Sigmoid colon (tissue), 7 donors: ENCODE results near the gene DUSP22. TPM values are rescaled to one million over a fixed set of nuclear protein-coding genes. Genes with fewer than 3 reads are reported as not detected.

Experiments
- DNase-seq: peaks from one replicate; pipeline ENCODE4 v3.0.0-alpha.2; 2019
- H3K27ac ChIP-seq, 4 donors: fragments of 200-600 bp; sonication (generic); one replicate each; pipeline ENCODE4 v1.5.1; 2016 to 2019; ENCODE audit warnings: mild to moderate bottlenecking in 1 of 4
- H3K27me3 ChIP-seq, 3 donors: fragments of 200-600 bp; sonication (generic); one replicate each; pipeline ENCODE4 v1.5.1; 2019; ENCODE audit warnings: mild to moderate bottlenecking in 1 of 3
- H3K36me3 ChIP-seq, 4 donors: fragments of 200-600 bp; sonication (generic); one replicate each; pipeline ENCODE4 v1.5.1; 2016 to 2019
- H3K4me1 ChIP-seq, 4 donors: fragments of 200-600 bp; sonication (generic); one replicate each; pipeline ENCODE4 v1.5.1; 2017 to 2019
- H3K4me3 ChIP-seq, 4 donors: fragments of 200-600 bp; sonication (generic); one replicate each; pipeline ENCODE4 v1.5.1; 2017 to 2019; ENCODE audit warnings: mild to moderate bottlenecking in 2 of 4, moderate library complexity in 1 of 4
- H3K9me3 ChIP-seq, 4 donors: fragments of 200-600 bp in 3 of 4; sonication (generic) in 3 of 4; one replicate each; pipeline versions ENCODE4 v1.5.1 to v1.6.1; 2013 to 2019
- EP300 ChIP-seq, 4 donors: sonication (generic); formaldehyde crosslinking; IDR thresholded peaks; one replicate each; pipeline ENCODE4 v1.6.1; 2017; ENCODE audit warnings: antibody characterized with exemption in 4 of 4
- POLR2A ChIP-seq, 2 donors: fragments of 450-650 bp; IDR thresholded peaks; one replicate each; pipeline ENCODE4 v1.6.1; 2016; ENCODE audit warnings: antibody characterized with exemption in 2 of 2, mild to moderate bottlenecking in 2 of 2, moderate library complexity in 2 of 2
- POLR2AphosphoS5 ChIP-seq, 4 donors: sonication (generic); formaldehyde crosslinking; IDR thresholded peaks; one replicate each; pipeline ENCODE4 v1.6.1; 2017; ENCODE audit warnings: antibody characterized with exemption in 4 of 4
- WGBS, 2 donors: extraction: QIAGEN DNeasy Blood & Tissue Kit; methylation state at CpG; one replicate each; pipeline ENCODE4 v1.1.7; 2013; 5-methylcytosine and 5-hydroxymethylcytosine counted together
- intact Hi-C: fragments of 100-400 bp; cut with DNase I; formaldehyde crosslinking; loops from one replicate; pipeline ENCODE4 v1.15.1; 2023
- polyA plus RNA-seq, 3 donors: library from polyadenylated mRNA; stranded (reverse); fragments of 200-250 nt; gene quantifications; one replicate each; pipeline ENCODE4 v1.2.3, GENCODE V29; 2013
- total RNA-seq, 4 donors: library from RNA; depleted of rRNA; stranded (reverse); fragments of >200 nt; gene quantifications; one replicate each; pipeline ENCODE4 v1.1.0, GENCODE V29; 2016
- TF ChIP-seq, protein P1 (sequence below), 4 experiments: fragments of 450-650 bp in 3 of 4; fragments of 200-600 bp in 1 of 4; IDR thresholded peaks; one replicate each; pipeline ENCODE4 v1.5.1; 2016 to 2019; ENCODE audit warnings: antibody characterized with exemption in 4 of 4, mild to moderate bottlenecking in 3 of 4, moderate library complexity in 2 of 4
- donor health status: healthy with polysubstance abuse.
- donor health status: Bipolar disorder and iron deficiency.
- donor health status: healthy.

DUSP22 gene
- total and polyA plus RNA-seq, 7 donors = 15.7 to 113 (median 55.6) TPM

GRCh38 chr6:287489-287860, 4.8 kb upstream of the DUSP22 start:
- intact Hi-C loops = no loop called here
- DNase-seq = no peak
- Histone ChIP-seq H3K9me3 (no peaks in the 10 kb centered on the region), H3K36me3 (no peaks in the 10 kb centered on the region), H3K27ac (no peak overlapping the region), H3K4me3 (no peak overlapping the region), H3K27me3 (no peaks in the 10 kb centered on the region), H3K4me1 (peaks cover 0 to 6% (median 4%) of the 10 kb centered on the region in 4 donors)
- TF ChIP-seq EP300 (IDR thresholded peaks at IDR 0.05) (no peak), POLR2A (IDR thresholded peaks at IDR 0.05) (no peak), POLR2AphosphoS5 (IDR thresholded peaks at IDR 0.05) (no peak)
- TF ChIP-seq, protein P1, sequence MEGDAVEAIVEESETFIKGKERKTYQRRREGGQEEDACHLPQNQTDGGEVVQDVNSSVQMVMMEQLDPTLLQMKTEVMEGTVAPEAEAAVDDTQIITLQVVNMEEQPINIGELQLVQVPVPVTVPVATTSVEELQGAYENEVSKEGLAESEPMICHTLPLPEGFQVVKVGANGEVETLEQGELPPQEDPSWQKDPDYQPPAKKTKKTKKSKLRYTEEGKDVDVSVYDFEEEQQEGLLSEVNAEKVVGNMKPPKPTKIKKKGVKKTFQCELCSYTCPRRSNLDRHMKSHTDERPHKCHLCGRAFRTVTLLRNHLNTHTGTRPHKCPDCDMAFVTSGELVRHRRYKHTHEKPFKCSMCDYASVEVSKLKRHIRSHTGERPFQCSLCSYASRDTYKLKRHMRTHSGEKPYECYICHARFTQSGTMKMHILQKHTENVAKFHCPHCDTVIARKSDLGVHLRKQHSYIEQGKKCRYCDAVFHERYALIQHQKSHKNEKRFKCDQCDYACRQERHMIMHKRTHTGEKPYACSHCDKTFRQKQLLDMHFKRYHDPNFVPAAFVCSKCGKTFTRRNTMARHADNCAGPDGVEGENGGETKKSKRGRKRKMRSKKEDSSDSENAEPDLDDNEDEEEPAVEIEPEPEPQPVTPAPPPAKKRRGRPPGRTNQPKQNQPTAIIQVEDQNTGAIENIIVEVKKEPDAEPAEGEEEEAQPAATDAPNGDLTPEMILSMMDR (IDR thresholded peaks at IDR 0.05) = no peak
- WGBS, 2 donors = 82 to 83% methylated on average over 3 of the region's 3 CpGs

DNA sequence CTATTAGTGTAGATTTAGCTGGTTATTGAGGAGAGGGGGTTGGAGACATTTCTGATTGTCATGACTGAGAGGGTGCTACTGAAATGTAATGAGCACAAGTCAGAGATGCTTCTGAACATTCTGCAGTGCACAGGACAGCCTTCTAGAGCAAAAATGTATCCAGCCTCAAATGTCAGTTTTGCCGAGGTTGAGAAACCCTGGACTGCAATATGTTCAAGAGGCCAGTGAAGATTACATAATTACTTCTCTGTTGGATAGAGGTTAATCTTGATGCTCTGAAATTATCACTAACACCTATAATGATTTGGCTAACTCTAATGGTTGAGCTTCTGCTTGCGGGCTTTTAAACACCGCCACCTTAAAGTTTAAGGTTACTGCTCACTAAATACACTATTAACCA, 3.4 kb upstream of the DUSP22 start:
- DNase-seq = no peak
- no peaks in the 10 kb centered on the region for H3K36me3 ChIP-seq
- 84 to 87% methylated on average over 3 of the region's 3 CpGs for WGBS, 2 donors
- peaks cover 0 to 10% (median 8%) of the 10 kb centered on the region in 4 donors for H3K4me1 ChIP-seq
- H3K27ac ChIP-seq = no peak overlapping the region
- H3K27me3 ChIP-seq = no peaks in the 10 kb centered on the region
- TF ChIP-seq POLR2AphosphoS5 (IDR thresholded peaks at IDR 0.05) = no peak
- TF ChIP-seq, protein P1 (IDR thresholded peaks at IDR 0.05) = no peak
- H3K4me3 ChIP-seq = no peak overlapping the region
- intact Hi-C loops = no loop called here
- no peaks in the 10 kb centered on the region for H3K9me3 ChIP-seq

- Histone ChIP-seq H3K27me3 (no peaks in the 10 kb centered on the region), H3K9me3 (no peaks in the 10 kb centered on the region), H3K4me3 (no peak overlapping the region), H3K27ac (peak overlapping the region in 1 of 4 donors; percentile 97), H3K36me3 (no peaks in the 10 kb centered on the region), H3K4me1 (peaks cover 0 to 21% (median 10%) of the 10 kb centered on the region in 4 donors)
- no peak for DNase-seq
- WGBS, 2 donors = 69 to 70% methylated on average over 9 of the region's 9 CpGs
- intact Hi-C loops = loop anchor here (5.0 kb wide), 2 partner anchors 103 to 117 kb away; no protein-coding TSS in a partner anchor
- TF ChIP-seq POLR2AphosphoS5 (IDR thresholded peaks at IDR 0.05) (no peak), POLR2A (IDR thresholded peaks at IDR 0.05) (no peak), EP300 (IDR thresholded peaks at IDR 0.05) (no peak)
- TF ChIP-seq, protein P1 (IDR thresholded peaks at IDR 0.05) = no peak
These were observed 2.0 kb upstream of the DUSP22 start for GRCh38 chr6:290111-290922.

GRCh38 chr6:291204-291696, 1.0 kb upstream of the DUSP22 start:
- TF ChIP-seq EP300 (IDR thresholded peaks at IDR 0.05) = peak in 1 of 4 donors; percentile 3
- TF ChIP-seq POLR2AphosphoS5 (IDR thresholded peaks at IDR 0.05) = no peak
- H3K36me3 ChIP-seq = no peaks in the 10 kb centered on the region
- intact Hi-C loops = loop anchor here (5.0 kb wide), 2 partner anchors 104 to 116 kb away; no protein-coding TSS in a partner anchor
- DNase-seq = no peak
- H3K27ac ChIP-seq = peak overlapping the region; percentile 92 to 97 (median 96)
- no peaks in the 10 kb centered on the region for H3K27me3 ChIP-seq
- WGBS, 2 donors = 36 to 54% methylated on average over 8 of the region's 8 CpGs
- H3K4me3 ChIP-seq = peak overlapping the region; percentile 58 to 71 (median 64)
- no peaks in the 10 kb centered on the region for H3K9me3 ChIP-seq
- peaks cover 0 to 21% (median 12%) of the 10 kb centered on the region in 4 donors for H3K4me1 ChIP-seq

- intact Hi-C loops = loop anchor here (1.0 to 5.0 kb wide), 3 partner anchors 38 to 115 kb away; no protein-coding TSS in a partner anchor
- Histone ChIP-seq H3K4me1 (peaks cover 0 to 33% (median 21%) of the 10 kb centered on the region in 4 donors), H3K27ac (peak overlapping the region; percentile 92 to 97 (median 96)), H3K9me3 (no peaks in the 10 kb centered on the region), H3K27me3 (no peaks in the 10 kb centered on the region), H3K36me3 (no peaks in the 10 kb centered on the region), H3K4me3 (peak overlapping the region; percentile 58 to 71 (median 64))
- DNase-seq = peak; percentile 86
- 24 to 32% methylated on average over 52 of the region's 52 CpGs for WGBS, 2 donors
- TF ChIP-seq EP300 (IDR thresholded peaks at IDR 0.05) (no peak), POLR2AphosphoS5 (IDR thresholded peaks at IDR 0.05) (peak in 2 of 4 donors; percentile 5 to 50), POLR2A (IDR thresholded peaks at IDR 0.05) (no peak)
- TF ChIP-seq, protein P1 (IDR thresholded peaks at IDR 0.05) = no peak
These were observed 362 bp downstream of the DUSP22 start for GRCh38 chr6:292506-293192.
